Stomach smooth muscle (tissue), 2 donors: Measurements from ENCODE around the gene MSH5.
"Not testable (repeated sequence)": the region's sequence is repeated elsewhere in the genome, so short reads cannot be mapped to it uniquely, and the experiment has no call there.

Experiments
- H3K27ac ChIP-seq: one replicate; pipeline ENCODE4 v1.7.0; 2013; ENCODE audit warnings: mild to moderate bottlenecking, low read length, inconsistent platforms
- H3K27me3 ChIP-seq, 2 donors: one replicate each; pipeline ENCODE4 v1.7.0; 2013; ENCODE audit warnings: low read length in 2 of 2; ENCODE audit not compliant: insufficient read depth in 2 of 2, control insufficient read depth in 1 of 2
- H3K36me3 ChIP-seq, 2 donors: one replicate each; pipeline ENCODE4 v1.7.0; 2013; ENCODE audit warnings: low read length in 2 of 2; ENCODE audit not compliant: control insufficient read depth in 2 of 2, insufficient read depth in 2 of 2
- H3K4me1 ChIP-seq: one replicate; pipeline ENCODE4 v1.7.0; 2013; ENCODE audit warnings: low read length; ENCODE audit not compliant: control insufficient read depth, insufficient read depth
- H3K4me3 ChIP-seq, 2 donors: one replicate each; pipeline ENCODE4 v1.7.0; 2013; ENCODE audit warnings: low read length in 2 of 2
- H3K9ac ChIP-seq, 2 donors: one replicate each; pipeline ENCODE4 v1.7.0; 2013; ENCODE audit warnings: low read length in 2 of 2, mild to moderate bottlenecking in 1 of 2
- H3K9me3 ChIP-seq, 2 donors: one replicate each; pipeline ENCODE4 v1.7.0; 2013; ENCODE audit warnings: low read length in 2 of 2; ENCODE audit not compliant: control insufficient read depth in 2 of 2
- donor health status: healthy.
- donor health status: Pancreatic carcinoma.

The MSH5 gene

DNA sequence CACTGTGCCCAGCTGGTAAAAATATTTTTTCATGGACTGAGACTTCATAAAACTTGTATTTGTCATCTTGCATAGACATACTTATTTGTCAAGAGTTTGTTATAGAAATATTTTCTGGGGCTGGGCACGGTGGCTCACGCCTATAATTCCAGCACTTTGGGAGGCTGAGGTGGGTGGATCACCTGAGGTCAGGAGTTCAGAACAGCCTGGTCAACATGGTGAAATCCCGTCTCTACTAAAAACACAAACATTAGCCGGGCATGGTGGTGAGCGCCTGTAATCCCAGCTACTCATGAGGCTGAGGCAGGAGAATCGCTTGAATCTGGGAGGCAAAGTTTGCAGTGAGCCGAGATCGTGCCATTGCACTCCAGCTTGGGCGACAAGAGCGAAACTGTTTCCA lies 68.8 kb downstream of the MSH5 start:
- H3K4me1 ChIP-seq: peaks cover 12% of the 10 kb centered on the region
- H3K9me3 ChIP-seq, H3K4me3 ChIP-seq, H3K27me3 ChIP-seq, H3K9ac ChIP-seq, H3K36me3 ChIP-seq, H3K27ac ChIP-seq: not testable (repeated sequence)

DNA sequence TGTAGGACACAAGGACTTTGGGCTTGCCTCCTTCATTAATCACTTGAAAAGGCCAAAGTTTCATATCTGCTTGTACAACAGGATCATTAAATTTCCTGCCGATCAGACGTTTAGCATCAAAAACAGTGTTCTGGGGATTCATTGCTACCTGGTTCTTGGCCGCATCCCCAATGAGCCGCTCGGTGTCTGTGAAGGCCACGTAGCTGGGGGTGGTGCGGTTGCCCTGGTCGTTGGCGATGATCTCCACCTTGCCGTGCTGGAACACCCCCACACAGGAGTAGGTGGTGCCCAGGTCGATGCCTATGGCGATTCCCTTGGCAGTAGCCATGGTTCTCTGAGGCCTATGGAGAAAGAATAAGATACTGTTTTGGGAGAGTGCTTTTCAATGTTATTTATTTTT lies 71.8 kb downstream of the MSH5 start:
- Histone ChIP-seq H3K27ac (no peak overlapping the region), H3K9ac (no peak overlapping the region), H3K4me3 (no peak overlapping the region), H3K4me1 (peaks cover 8% of the 10 kb centered on the region), H3K9me3 (no peaks in the 10 kb centered on the region), H3K27me3 (no peaks in the 10 kb centered on the region), H3K36me3 (no peaks in the 10 kb centered on the region)
